HL-60 (cell line): ENCODE measurements around the gene TMEM270.

Source experiments
- CTCF ChIP-seq: IDR thresholded peaks from one replicate; pipeline ENCODE4 v1.5.1; 2011; ENCODE audit warnings: low read length, control low read depth, inconsistent platforms; ENCODE audit not compliant: insufficient read depth
- REST ChIP-seq: IDR thresholded peaks from 2 replicates; pipeline ENCODE4 v1.6.1; 2012; ENCODE audit warnings: low read depth; ENCODE audit not compliant: insufficient replicate concordance
- SPI1 ChIP-seq: IDR thresholded peaks from 2 replicates; pipeline ENCODE4 v1.6.1; 2012; ENCODE audit warnings: low read depth, mild to moderate bottlenecking, borderline replicate concordance

- TF ChIP-seq SPI1 = no peak
- no peak for TF ChIP-seq CTCF
- TF ChIP-seq REST = no peak
Measured at GRCh38 chr7:73888959-73889358, 28.0 kb downstream of the TMEM270 start.
